ACHN (cell line): ENCODE data around the gene ACR.

ENCODE experiments used
- DNase-seq: peaks from one replicate; pipeline ENCODE4 v3.0.0-alpha.2; 2015
- in situ Hi-C: cut with HindIII; loops from 2 replicates; pipeline ENCODE4 v1.10.0; 2017; ENCODE audit warnings: low sequenced_read_pairs, low pct_ligation_motif_present, low pct_unique_long_range_greater_than_20kb

ACR gene

DNA sequence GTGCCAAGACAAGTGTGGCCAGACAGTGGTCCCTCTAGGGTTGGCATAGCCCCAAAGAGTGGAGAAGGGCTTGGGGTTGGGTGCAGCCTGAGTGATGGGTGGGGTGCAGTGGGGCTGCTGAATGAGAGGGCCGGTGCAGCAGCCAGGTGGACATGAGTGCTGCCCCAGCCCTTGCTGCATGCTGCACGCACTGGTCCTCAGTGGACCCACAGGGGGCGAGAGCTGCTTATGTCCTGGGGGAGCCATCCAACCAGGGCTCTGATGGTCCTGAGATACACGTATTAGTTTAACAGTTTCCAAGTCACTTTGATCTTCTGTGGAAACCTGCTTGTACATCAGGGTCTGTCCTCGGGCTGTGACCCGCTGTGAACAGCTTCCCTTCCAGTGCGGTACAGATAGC lies 23.9 kb upstream of the ACR start:
- DNase-seq: no peak
- in situ Hi-C loops: no loop called here

- in situ Hi-C loops: no loop called here
- DNase-seq: no peak
Observed at GRCh38 chr22:50714631-50715179, 23.3 kb upstream of the ACR start.

GRCh38 chr22:50715250-50715649 lies 22.8 kb upstream of the ACR start:
- no peak for DNase-seq
- in situ Hi-C loops: no loop called here

DNA sequence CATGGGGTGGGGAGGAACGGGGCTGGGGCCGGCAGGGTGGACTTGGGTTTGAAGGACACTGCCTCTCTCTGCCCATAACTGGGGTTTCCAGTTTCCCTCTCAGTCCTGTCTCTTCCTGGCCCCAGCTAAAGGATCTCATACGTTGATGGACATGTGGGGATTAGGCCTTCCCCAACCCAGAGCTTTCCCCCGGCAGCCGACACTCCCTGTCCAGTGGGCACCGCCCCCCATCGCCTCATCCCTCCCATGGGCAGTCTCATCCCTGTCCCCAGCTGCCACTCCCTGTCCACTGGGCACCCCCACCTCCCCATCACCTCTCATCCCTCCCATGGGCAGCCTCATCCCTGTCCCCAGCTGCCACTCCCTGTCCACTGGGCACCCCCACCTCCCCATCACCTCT lies 22.2 kb upstream of the ACR start:
- no peak for DNase-seq
- in situ Hi-C loops: no loop called here

DNA sequence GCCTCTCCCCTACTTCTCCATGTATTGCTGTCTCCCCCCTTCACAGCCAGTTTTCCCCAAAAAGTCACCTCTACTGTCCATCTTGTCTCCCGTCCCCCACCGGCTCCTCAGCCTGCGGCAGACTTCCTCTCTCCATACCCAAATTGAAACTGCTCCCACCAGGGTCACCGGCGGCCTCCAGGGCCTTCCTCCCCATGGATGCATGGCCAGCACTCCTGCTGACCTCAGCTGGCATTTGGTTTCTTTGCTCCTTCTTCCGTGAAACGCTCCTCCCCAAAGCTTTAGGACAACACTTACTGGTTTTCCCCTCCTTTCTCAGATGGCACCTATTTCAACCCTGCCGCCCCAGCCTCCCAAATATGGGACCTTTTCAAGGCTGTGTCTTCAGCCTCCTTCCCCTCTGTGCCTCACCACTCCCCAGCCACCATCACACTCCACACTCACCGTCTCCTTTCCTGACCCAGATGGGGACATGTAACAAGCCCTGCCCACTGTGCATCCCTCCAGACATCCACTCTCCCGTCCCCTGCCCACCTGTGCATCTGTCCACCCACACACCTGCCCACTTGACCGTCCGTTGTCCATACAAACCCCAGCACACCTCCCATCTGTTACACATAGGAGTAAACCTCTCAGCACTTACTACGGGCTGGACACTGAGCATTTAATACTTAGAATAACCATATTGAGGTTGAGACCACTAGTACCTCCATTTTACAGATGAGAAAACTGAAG lies 21.5 kb upstream of the ACR start:
- in situ Hi-C loops: no loop called here
- DNase-seq: no peak

- no peak for DNase-seq
- in situ Hi-C loops: no loop called here
Observed at GRCh38 chr22:50717709-50718351, 20.2 kb upstream of the ACR start.

DNA sequence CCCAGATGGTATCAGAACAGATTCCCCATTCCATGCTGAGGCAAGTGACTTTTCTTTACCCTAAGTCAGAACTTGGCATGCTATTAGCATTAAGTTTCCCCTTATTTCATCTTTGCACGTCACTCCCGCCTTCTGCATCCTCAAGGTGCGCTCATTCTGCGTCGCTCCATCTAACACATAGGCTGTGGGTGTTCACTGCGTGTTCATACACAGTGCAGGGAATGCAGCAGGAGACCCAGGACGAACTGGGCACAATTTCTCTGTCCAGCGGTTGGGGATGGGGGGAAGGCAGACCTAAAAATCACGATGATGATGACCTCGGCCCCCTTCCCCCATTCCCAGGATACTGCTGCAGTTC lies 19.7 kb upstream of the ACR start:
- in situ Hi-C loops: no loop called here
- DNase-seq: no peak

DNA sequence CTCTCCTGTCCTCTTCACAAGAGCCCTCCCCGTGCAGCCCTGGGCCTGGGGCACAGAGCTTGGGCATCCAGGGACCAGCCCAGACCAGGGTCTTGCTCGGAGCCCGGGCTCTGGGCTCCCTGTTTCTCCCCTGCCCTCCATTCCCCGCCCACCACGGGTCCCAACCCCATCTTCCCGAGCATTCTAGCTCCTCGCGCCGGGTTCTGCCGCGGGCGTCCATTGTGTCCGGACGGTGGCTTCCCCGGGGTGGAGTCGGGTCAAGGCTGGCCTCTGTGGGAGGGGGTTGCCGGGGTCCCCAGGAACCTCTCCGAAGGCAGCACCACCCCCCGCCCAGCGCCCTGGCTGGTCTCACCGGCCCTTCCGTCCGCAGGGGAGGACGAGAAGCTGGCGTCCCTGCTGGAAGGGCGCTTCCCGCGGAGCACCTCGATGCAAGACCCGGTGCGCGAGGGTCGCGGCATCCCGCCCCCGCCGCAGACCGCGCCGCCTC lies 18.1 kb upstream of the ACR start:
- no peak for DNase-seq
- in situ Hi-C loops: no loop called here

GRCh38 chr22:50720301-50721256 lies 17.4 kb upstream of the ACR start:
- in situ Hi-C loops: no loop called here
- DNase-seq: no peak

DNA sequence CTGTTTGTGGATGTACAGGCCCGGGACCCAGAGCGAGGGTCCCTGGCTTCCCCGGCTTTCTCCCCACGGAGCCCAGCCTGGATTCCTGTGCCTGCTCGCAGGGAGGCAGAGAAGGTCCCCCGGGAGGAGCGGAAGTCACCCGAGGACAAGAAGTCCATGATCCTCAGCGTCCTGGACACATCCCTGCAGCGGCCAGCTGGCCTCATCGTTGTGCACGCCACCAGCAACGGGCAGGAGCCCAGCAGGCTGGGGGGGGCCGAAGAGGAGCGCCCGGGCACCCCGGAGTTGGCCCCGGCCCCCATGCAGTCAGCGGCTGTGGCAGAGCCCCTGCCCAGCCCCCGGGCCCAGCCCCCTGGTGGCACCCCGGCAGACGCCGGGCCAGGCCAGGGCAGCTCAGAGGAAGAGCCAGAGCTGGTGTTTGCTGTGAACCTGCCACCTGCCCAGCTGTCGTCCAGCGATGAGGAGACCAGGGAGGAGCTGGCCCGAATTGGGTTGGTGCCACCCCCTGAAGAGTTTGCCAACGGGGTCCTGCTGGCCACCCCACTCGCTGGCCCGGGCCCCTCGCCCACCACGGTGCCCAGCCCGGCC lies 16.7 kb upstream of the ACR start:
- in situ Hi-C loops: no loop called here

DNA sequence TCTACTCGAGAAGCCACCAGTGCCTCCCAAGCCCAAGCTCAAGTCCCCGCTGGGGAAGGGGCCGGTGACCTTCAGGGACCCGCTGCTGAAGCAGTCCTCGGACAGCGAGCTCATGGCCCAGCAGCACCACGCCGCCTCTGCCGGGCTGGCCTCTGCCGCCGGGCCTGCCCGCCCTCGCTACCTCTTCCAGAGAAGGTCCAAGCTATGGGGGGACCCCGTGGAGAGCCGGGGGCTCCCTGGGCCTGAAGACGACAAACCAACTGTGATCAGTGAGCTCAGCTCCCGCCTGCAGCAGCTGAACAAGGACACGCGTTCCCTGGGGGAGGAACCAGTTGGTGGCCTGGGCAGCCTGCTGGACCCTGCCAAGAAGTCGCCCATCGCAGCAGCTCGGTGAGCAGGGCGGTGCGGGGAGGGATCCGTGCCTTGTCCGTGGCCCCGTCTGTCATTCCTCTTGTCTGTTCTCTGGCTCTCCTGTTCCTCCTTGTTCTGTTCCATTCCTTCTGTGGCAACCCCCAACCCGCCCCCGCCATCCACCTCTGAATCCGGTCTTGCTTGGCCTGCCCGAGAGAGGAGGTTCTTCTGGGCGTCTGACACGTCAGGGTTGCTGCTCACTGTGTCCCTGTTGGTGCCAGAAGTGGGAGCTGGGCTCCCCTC lies 15.8 kb upstream of the ACR start:
- no peak for DNase-seq
- in situ Hi-C loops: no loop called here

More for the DNA sequence above, 16.7 kb upstream of the ACR start:
- DNase-seq: no peak

- in situ Hi-C loops: no loop called here
- DNase-seq: no peak
Observed at GRCh38 chr22:50722716-50723428, 15.1 kb upstream of the ACR start.

DNA sequence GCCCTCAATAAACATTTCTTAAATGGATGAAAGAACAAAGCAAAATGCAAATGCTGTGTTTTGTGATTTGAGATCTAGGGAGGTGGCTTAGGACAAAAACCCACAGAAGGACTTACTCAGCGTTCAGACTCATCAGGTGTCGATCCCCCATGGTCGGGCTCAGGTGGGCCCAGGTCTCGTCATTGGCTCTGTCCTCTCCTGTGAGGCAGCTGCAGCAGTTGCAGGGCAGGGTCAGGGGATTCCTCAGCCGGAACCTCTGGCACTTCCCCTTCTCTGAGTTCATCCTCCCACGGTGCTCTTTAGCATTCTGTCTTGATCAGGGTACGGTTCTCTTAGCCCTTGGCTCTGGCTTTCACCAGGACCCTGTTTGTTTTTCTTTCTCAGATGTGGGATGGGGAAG lies 14.0 kb upstream of the ACR start:
- in situ Hi-C loops: no loop called here
- no peak for DNase-seq

DNA sequence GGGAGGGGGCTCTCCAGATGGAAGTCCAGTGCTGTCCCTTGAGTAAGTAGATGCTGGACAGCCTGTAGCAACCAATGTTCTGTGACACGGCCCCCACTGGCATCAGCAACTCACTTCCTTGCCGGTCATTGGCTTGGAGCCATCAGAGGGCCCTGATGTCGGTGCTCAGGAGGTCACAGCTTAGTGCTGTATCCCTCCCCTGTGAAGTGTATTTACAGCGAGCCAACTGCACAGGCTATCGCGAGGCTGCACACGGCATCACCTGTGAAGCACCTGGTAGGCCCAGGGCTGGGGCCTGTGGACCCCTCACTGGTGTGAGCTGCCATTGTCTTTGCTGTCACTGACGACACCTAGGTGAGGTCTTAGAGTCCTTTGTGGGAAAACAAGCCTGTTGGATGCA lies 13.4 kb upstream of the ACR start:
- in situ Hi-C loops: no loop called here
- no peak for DNase-seq

DNA sequence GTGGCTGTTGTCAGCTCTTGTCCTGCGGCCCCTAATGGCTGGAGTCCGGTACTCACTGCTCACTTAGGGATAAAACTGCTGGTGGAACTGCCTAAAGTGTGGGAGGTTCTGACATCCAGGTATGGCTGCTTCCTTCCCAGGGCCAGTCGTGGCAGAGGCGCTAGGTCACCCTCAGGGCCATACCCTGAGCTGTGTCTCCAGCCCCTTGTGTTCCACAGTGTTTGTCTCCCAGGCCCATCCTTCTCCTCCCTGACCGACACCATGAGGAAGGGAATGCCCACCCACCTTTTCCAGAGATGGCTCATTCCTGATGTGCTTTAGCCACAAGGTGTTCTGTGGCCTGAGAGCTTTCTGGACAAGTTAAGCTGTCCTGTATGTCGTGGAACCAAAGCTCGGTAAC lies 12.4 kb upstream of the ACR start:
- no peak for DNase-seq
- in situ Hi-C loops: no loop called here

DNA sequence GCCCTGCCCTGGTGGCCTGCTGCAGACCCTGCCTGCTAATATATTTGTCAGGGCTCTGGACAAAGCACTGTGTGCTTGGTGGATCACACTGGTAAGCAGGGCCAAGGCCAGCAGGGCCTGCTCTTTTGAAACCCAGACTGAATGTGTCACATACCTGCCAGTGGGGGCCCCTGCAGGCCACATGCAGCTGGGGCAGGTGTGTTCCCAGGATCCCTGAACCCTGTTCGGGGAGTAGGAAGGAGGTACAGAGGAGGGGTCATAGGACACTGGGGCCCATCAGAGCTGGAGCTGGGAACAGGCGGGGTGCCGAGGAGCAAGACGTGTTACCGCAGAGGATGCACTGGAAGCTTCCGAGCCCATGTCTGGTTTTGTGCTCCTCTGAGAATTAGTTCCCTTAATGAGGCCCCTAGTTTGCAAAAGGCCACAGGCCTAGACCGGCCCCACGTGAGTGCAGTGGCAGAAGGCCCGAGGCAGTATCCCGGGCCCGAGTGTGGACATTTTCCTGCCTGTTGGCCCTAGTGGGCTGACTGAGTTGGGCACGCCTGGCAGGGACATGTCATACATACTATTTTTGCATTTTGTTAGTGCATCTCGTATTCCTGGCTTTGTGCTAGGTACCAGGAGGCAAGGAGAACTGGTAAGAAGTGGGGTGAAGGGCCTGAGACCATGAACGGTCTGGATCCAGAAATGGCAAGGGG lies 11.2 kb upstream of the ACR start:
- no peak for DNase-seq
- in situ Hi-C loops: no loop called here
